WTC11 (cell line): ENCODE data around the gene TMEM88.

ENCODE experiments used
- CBFB ChIP-seq: sonication (generic); formaldehyde crosslinking; IDR thresholded peaks from 2 replicates; pipeline ENCODE4 v1.8.1; 2022; ENCODE audit warnings: mild to moderate bottlenecking, low read depth, missing genetic modification reagents
- CTCF ChIP-seq: fragments of 200-600 bp; IDR thresholded peaks from 2 replicates; pipeline ENCODE4 v1.8.0; 2022; ENCODE audit warnings: antibody characterized with exemption
- E2F1 ChIP-seq: sonication (generic); formaldehyde crosslinking; IDR thresholded peaks from 2 replicates; pipeline ENCODE4 v1.8.0; 2022; ENCODE audit warnings: mild to moderate bottlenecking, missing genetic modification reagents
- JUN ChIP-seq: sonication (generic); formaldehyde crosslinking; IDR thresholded peaks from 2 replicates; pipeline ENCODE4 v1.8.0; 2023; ENCODE audit warnings: mild to moderate bottlenecking, missing genetic modification reagents
- ZNF512 ChIP-seq: sonication (generic); formaldehyde crosslinking; IDR thresholded peaks from 2 replicates; pipeline ENCODE4 v1.8.1; 2022; ENCODE audit warnings: missing genetic modification reagents, borderline replicate concordance
- TF ChIP-seq, protein P1 (sequence below): sonication (generic); formaldehyde crosslinking; IDR thresholded peaks from 2 replicates; pipeline ENCODE4 v1.8.0; 2022; ENCODE audit warnings: mild to moderate bottlenecking, missing genetic modification reagents

GRCh38 chr17:7862692-7863437 is 8.0 kb downstream of the TMEM88 start:
- TF ChIP-seq JUN (CRISPR knock-in tag) (no peak), CTCF (peak; percentile 64; the same call in 1 of the 2 replicates), ZNF512 (CRISPR knock-in tag) (no peak), E2F1 (CRISPR knock-in tag) (no peak), CBFB (CRISPR knock-in tag) (no peak)
- TF ChIP-seq, protein P1, sequence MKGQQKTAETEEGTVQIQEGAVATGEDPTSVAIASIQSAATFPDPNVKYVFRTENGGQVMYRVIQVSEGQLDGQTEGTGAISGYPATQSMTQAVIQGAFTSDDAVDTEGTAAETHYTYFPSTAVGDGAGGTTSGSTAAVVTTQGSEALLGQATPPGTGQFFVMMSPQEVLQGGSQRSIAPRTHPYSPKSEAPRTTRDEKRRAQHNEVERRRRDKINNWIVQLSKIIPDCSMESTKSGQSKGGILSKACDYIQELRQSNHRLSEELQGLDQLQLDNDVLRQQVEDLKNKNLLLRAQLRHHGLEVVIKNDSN, result no peak
